Right renal cortex interstitium (tissue), 3 donors: ENCODE results near the gene PIEZO2. TPM values are rescaled to one million over a fixed set of nuclear protein-coding genes. Genes with fewer than 3 reads are reported as not detected.
"Not testable (repeated sequence)": the region's sequence is repeated elsewhere in the genome, so short reads cannot be mapped to it uniquely, and the experiment has no call there.

Experiments
- DNase-seq, 3 donors: peaks; one replicate each; pipeline ENCODE4 v3.0.0-alpha.2; 2013; ENCODE audit warnings: low read depth in 3 of 3, low spot score in 2 of 3
- polyA plus RNA-seq, 3 donors: library from polyadenylated mRNA; unstranded; fragments of 120-200 nt; gene quantifications; one replicate each; pipeline ENCODE4 v1.2.1, GENCODE V29; 2013; ENCODE audit not compliant: insufficient read length in 3 of 3

Gene PIEZO2
- polyA plus RNA-seq, 3 donors = 16.6 to 17.6 (median 16.9) TPM

DNA sequence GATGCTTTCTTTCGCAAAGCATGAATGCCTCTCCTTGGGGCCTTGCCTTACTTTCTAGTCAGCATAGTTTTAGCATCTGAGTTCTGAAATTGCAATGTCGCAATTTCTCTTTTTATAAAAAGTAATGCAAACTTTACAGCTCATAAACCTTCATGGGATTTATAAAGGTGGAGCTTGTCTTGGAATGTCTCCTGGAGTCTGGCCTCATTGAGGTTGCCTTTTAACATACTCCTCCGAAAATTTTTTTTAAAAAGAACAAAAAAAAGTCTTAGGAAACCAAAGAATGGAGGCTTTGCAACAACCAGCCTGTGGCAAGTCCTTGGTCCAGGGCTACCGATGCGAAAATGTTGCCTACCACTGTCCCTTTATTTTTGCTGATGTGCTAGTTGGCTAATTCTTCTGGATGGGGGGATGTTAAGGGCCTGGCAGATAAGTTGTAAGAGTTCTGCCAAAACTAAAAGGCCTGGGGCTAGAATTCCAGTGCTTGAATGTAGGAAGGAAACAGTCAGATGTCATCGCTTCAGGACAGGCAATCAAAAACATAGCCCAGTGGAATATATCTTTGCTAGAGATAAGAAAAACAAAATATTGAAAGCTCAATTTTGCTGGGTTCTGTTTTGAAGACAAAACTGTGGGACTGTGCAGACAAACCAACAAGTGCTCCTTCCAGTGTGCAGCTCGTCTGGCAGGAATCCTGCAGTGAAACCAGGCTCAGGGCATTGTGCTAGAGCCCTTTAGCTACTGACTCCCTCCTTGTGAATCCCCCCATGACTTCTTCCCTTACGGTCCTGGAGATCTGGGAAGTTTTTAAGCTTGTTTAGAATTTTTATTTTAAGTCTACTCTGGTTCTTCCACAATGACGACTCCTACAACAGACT, 213.0 kb downstream of the PIEZO2 start:
- no peak for DNase-seq

- DNase-seq = no peak
Measured at GRCh38 chr18:10935588-10935987, 213.8 kb downstream of the PIEZO2 start.

- DNase-seq = not testable (repeated sequence)
Measured at GRCh38 chr18:10933648-10934047, 215.7 kb downstream of the PIEZO2 start.

DNA sequence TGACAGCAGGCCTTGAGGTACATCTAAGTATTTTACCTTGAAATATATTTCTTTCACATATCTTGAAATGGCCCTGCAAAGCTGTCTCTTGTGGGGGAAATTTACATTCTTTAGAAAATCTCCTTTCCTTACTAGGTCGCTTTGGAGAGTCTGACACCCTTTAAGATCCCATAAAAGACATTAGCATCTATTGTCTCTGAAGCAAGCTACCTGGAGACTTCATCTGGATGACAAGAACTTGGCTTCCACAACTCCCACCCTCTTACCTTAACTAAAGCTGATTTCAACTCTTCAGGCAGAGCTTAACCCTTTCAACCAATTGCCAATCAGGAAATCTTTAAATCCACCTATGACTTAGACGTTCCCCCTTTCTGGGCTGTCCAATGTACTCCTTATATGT, 219.3 kb downstream of the PIEZO2 start:
- DNase-seq = no peak

GRCh38 chr18:10928772-10929373, 220.5 kb downstream of the PIEZO2 start:
- no peak for DNase-seq

DNA sequence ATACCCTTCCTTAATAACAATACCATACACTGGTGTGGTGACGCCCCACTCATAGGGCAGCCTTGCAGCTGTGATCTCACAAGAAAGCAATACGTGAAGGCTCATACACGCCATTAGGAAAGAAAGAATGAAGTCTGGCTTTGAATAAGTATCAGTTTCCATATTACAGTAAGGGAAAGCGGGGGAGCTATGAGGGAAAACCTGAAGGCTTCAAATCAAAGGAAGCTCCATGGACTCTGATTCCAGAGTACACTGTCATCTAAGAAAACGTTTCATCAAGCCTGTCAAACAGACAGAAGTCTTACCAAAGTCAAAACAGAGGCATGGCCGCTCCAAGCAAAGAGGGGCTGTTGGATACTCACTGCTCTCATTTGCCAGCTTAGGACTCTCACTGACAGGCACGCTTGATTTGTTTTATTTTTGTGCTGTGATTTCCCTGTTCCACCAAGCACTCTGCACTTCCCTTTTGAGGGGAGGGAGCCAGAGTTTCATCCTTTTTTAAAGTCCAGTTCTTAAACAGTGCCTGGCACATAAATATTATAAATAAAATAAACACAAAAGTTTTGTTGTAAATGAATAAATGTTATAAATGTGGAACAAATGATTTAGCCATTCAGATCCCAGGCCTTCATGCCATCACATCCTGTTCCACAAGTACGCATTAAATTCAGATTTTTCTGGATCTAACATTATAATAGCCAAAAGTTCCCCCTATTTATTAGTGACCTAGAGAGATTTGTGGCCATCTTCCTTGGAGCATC, 221.2 kb downstream of the PIEZO2 start:
- DNase-seq = no peak

DNA sequence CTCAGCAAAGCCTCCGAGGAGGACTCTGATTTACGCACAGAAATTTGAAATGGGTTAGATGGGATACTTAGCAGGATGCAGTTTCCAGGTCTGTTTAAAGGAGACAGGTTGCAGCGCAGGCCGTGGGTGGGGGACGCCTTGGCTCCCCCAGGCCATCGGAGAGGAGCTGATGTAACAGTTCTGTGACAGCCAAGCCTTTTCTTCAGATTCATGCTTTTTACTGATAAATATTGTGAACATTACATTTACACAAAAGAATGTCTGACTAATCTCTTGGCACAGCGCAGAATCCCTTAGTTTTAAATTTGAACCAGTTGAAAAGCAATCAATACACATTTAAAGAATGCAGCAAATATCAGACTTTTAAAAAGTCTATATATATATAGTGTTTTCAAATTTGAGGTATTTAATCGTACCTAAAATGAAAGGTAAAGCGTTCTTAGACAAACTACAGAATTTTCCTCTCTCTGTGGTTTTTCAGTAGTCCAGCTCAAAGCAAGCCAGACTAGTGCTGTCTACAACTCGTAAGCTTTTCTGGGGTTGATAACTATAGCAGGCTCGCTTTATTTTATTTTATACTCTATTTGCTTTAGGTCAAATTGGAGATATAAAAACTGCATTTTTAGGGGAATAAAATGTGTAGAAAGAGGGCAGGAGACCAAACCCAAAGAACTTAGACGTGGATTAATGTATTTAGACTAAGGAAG, 221.9 kb downstream of the PIEZO2 start:
- DNase-seq = no peak

GRCh38 chr18:10926621-10927161, 222.7 kb downstream of the PIEZO2 start:
- no peak for DNase-seq

- no peak for DNase-seq
Measured at GRCh38 chr18:10924290-10924689, 225.1 kb downstream of the PIEZO2 start.

GRCh38 chr18:10923551-10924070, 225.8 kb downstream of the PIEZO2 start:
- DNase-seq = no peak

GRCh38 chr18:10923141-10923540, 226.2 kb downstream of the PIEZO2 start:
- no peak for DNase-seq

GRCh38 chr18:10922712-10923111, 226.7 kb downstream of the PIEZO2 start:
- not testable (repeated sequence) for DNase-seq

- not testable (repeated sequence) for DNase-seq
Measured at GRCh38 chr18:10920309-10920708, 229.1 kb downstream of the PIEZO2 start.

- no peak for DNase-seq
Measured at GRCh38 chr18:10919851-10920250, 229.5 kb downstream of the PIEZO2 start.

- no peak for DNase-seq
Measured at GRCh38 chr18:10916865-10917264, 232.5 kb downstream of the PIEZO2 start.

- no peak for DNase-seq
Measured at GRCh38 chr18:10916387-10916786, 233.0 kb downstream of the PIEZO2 start.

- DNase-seq = not testable (repeated sequence)
Measured at GRCh38 chr18:10915748-10916147, 233.6 kb downstream of the PIEZO2 start.

DNA sequence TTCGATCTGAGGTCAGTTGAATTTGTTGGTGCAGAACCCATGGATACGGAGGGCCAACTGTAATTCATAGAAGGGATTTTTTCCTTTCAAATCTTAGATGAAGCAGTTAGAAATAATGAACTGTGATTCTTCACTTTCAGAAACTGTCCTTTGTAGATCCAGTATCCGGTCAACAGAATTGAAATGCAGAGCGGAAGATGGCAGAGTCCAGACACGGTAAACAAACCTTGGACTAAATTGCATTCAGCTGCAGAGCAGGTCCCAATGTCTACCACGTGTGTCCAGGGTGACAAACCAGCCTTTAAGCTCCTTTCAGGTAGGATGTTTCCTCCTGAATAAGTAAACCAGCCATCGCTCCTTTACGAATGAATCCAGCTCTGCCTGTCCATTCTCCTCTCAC, 234.8 kb downstream of the PIEZO2 start:
- DNase-seq = not testable (repeated sequence)

DNA sequence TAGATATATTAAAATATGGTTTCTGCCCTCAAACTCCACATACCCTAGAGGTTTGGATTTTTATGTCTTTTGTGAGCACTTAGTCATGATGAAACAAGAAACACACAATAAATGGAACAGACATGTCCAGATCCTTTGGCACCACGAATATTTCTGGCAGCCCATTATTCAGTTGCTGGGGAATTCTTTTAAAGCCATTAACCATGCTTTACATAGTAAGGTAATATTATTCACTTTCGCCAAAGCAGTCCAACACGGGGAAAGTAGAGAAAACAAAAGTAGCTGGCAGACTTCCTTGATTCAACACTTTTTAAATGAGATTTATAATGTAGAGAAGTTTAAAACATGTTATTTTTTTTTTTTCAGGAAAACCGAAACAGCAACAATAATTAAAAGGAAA, 235.4 kb downstream of the PIEZO2 start:
- no peak for DNase-seq
